H1 (cell line): ENCODE data around the gene IRGC. TPM values are rescaled to one million over a fixed set of nuclear protein-coding genes. Genes with fewer than 3 reads are reported as not detected.

Source experiments
- CTCF ChIA-PET: fragments of 300-600 bp; sonication (Branson Sonifier 250); formaldehyde crosslinking; loops from one replicate; lab custom pipeline; 2021; ENCODE audit not compliant: partially characterized antibody; lab: Charles Lee
- POLR2A ChIA-PET: fragments of 300-600 bp; sonication (Branson Sonifier 250); formaldehyde crosslinking; loops from one replicate; lab custom pipeline; 2021; ENCODE audit warnings: inconsistent platforms; ENCODE audit not compliant: partially characterized antibody; lab: Charles Lee
- DNase-seq, 2 experiments: peaks; one replicate each; pipeline versions ENCODE4 v3.0.0 to v3.0.0-alpha.2; 2010 to 2022; ENCODE audit warnings: low spot score in 2 of 2, low read depth in 1 of 2, mixed read lengths in 1 of 2
- FAIRE-seq: peaks from 2 replicates; lab custom pipeline; 2011; peaks lifted over from hg19 to GRCh38; lab: Jason Lieb, UNC
- H2AFZ ChIP-seq: 2 replicates; pipeline ENCODE4 v1.8.1; 2012; ENCODE audit warnings: low read length, inconsistent platforms
- H2AK5ac ChIP-seq: 2 replicates; pipeline ENCODE4 v1.6.1; 2013; ENCODE audit warnings: low read depth, low read length
- H2BK120ac ChIP-seq: replicated peaks from 2 replicates; pipeline ENCODE3; 2013; ENCODE audit warnings: low read depth, low read length, inconsistent platforms
- H2BK12ac ChIP-seq: 2 replicates; pipeline ENCODE4 v1.6.1; 2013; ENCODE audit warnings: low read depth, low read length
- H2BK15ac ChIP-seq: 2 replicates; pipeline ENCODE4 v1.6.1; 2013; ENCODE audit warnings: low read length
- H2BK20ac ChIP-seq: 2 replicates; pipeline ENCODE4 v1.6.1; 2013; ENCODE audit warnings: low read length
- H2BK5ac ChIP-seq: 2 replicates; pipeline ENCODE4 v1.6.1; 2013; ENCODE audit warnings: low read depth, low read length
- H3K14ac ChIP-seq: 2 replicates; pipeline ENCODE4 v1.6.1; 2013; ENCODE audit warnings: inconsistent platforms; ENCODE audit not compliant: insufficient read length
- H3K18ac ChIP-seq: 2 replicates; pipeline ENCODE4 v1.6.1; 2013; ENCODE audit warnings: low read length; ENCODE audit errors: extremely low read depth
- H3K23ac ChIP-seq: 2 replicates; pipeline ENCODE4 v1.6.1; 2013; ENCODE audit warnings: inconsistent platforms; ENCODE audit not compliant: insufficient read length
- H3K23me2 ChIP-seq: 2 replicates; pipeline ENCODE4 v1.6.1; 2013; ENCODE audit warnings: low read depth, low read length
- H3K27ac ChIP-seq: 2 replicates; pipeline ENCODE4 v1.6.1; 2011; ENCODE audit warnings: low read depth, low read length, inconsistent platforms
- H3K27me3 ChIP-seq, 4 experiments: replicated peaks in 1 of 4; 1 replicate in 1 of 4; 2 replicates in 3 of 4; pipeline versions ENCODE4 v1.6.1 to v1.8.1; 2011 to 2013; ENCODE audit warnings: low read length in 3 of 4, mild to moderate bottlenecking in 3 of 4, inconsistent platforms in 2 of 4, mixed read lengths in 2 of 4, moderate library complexity in 1 of 4; ENCODE audit not compliant: control insufficient read depth in 3 of 4, insufficient read depth in 3 of 4; ENCODE audit errors: extremely low read depth in 1 of 4
- H3K36me3 ChIP-seq, 4 experiments: 2 replicates each; pipeline versions ENCODE4 v1.6.1 to v1.8.1; 2011 to 2013; ENCODE audit warnings: mild to moderate bottlenecking in 4 of 4, low read length in 3 of 4, moderate library complexity in 2 of 4, control low read depth in 1 of 4, inconsistent platforms in 1 of 4; ENCODE audit not compliant: insufficient read depth in 4 of 4, control insufficient read depth in 2 of 4
- H3K4ac ChIP-seq: replicated peaks from 2 replicates; pipeline ENCODE3; 2013; ENCODE audit warnings: low read length, low read depth, mixed read lengths, inconsistent platforms; ENCODE audit not compliant: insufficient read length
- H3K4me1 ChIP-seq, 4 experiments: replicated peaks in 1 of 4; 1 replicate in 1 of 4; 2 replicates in 3 of 4; pipeline versions ENCODE4 v1.6.1 to v1.8.1; 2011 to 2013; ENCODE audit warnings: low read length in 3 of 4, inconsistent platforms in 2 of 4, mixed read lengths in 1 of 4; ENCODE audit not compliant: insufficient read depth in 4 of 4, control insufficient read depth in 3 of 4
- H3K4me2 ChIP-seq, 2 experiments: 2 replicates each; pipeline versions ENCODE4 v1.6.1 to v1.8.1; 2011 to 2013; ENCODE audit warnings: low read depth in 2 of 2, low read length in 2 of 2, control low read depth in 1 of 2, inconsistent platforms in 1 of 2, mild to moderate bottlenecking in 1 of 2; ENCODE audit not compliant: insufficient read depth in 1 of 2
- H3K4me3 ChIP-seq, 4 experiments: fragments of 200-600, 300-600 bp in 1 of 4; sonication (generic), shearing (Covaris generic), sonication (Bioruptor Twin) in 1 of 4; 2 replicates each; pipeline versions ENCODE4 v1.5.1 to v1.8.1; 2011 to 2016; ENCODE audit warnings: low read length in 4 of 4, low read depth in 3 of 4, control low read depth in 2 of 4, inconsistent platforms in 2 of 4, mild to moderate bottlenecking in 2 of 4, mixed read lengths in 1 of 4, moderate library complexity in 1 of 4; ENCODE audit not compliant: insufficient read depth in 2 of 4; ENCODE audit errors: extremely low read depth in 1 of 4
- H3K56ac ChIP-seq: replicated peaks from 2 replicates; pipeline ENCODE3; 2013; ENCODE audit warnings: low read depth, mild to moderate bottlenecking, mixed read lengths, low read length, inconsistent platforms; ENCODE audit not compliant: insufficient read length
- H3K79me1 ChIP-seq: 2 replicates; pipeline ENCODE4 v1.6.1; 2013; ENCODE audit warnings: low read depth, low read length, control low read depth
- H3K79me2 ChIP-seq, 2 experiments: 2 replicates each; pipeline versions ENCODE4 v1.6.1 to v1.8.1; 2012 to 2013; ENCODE audit warnings: low read length in 2 of 2, mild to moderate bottlenecking in 2 of 2, inconsistent platforms in 1 of 2; ENCODE audit not compliant: insufficient read depth in 2 of 2, control insufficient read depth in 1 of 2
- H3K9ac ChIP-seq, 4 experiments: replicated peaks in 1 of 4; 1 replicate in 1 of 4; 2 replicates in 3 of 4; pipeline versions ENCODE4 v1.6.1 to v1.8.1; 2011 to 2013; ENCODE audit warnings: low read depth in 3 of 4, low read length in 3 of 4, control low read depth in 2 of 4, mild to moderate bottlenecking in 2 of 4, moderate library complexity in 2 of 4, inconsistent platforms in 1 of 4; ENCODE audit errors: extremely low read depth in 1 of 4
- H3K9me3 ChIP-seq, 2 experiments: 2 replicates each; pipeline versions ENCODE4 v1.6.1 to v1.8.1; 2012 to 2013; ENCODE audit warnings: mild to moderate bottlenecking in 2 of 2, moderate library complexity in 2 of 2, control low read depth in 1 of 2, inconsistent platforms in 1 of 2, low read depth in 1 of 2, low read length in 1 of 2, mixed read lengths in 1 of 2; ENCODE audit not compliant: insufficient read depth in 2 of 2
- H4K20me1 ChIP-seq, 2 experiments: replicated peaks in 1 of 2; 2 replicates each; pipeline versions ENCODE3 to v1.8.1; 2011 to 2013; ENCODE audit warnings: inconsistent platforms in 2 of 2, low read length in 2 of 2, mild to moderate bottlenecking in 1 of 2; ENCODE audit not compliant: insufficient read depth in 2 of 2, control insufficient read depth in 1 of 2
- H4K5ac ChIP-seq: 2 replicates; pipeline ENCODE4 v1.6.1; 2013; ENCODE audit warnings: low read length, low read depth, mixed read lengths, inconsistent platforms; ENCODE audit not compliant: insufficient read length
- H4K8ac ChIP-seq: 2 replicates; pipeline ENCODE4 v1.8.0; 2013; ENCODE audit warnings: mild to moderate bottlenecking, moderate library complexity, low read length, inconsistent platforms; ENCODE audit not compliant: insufficient read depth; ENCODE audit errors: extremely low read depth
- H4K91ac ChIP-seq: replicated peaks from 2 replicates; pipeline ENCODE3; 2013; ENCODE audit warnings: low read length, mixed read lengths, inconsistent platforms; ENCODE audit not compliant: insufficient read length
- ASH2L ChIP-seq: fragments of 200-600, 300-600 bp; sonication (generic); IDR thresholded peaks from one replicate; pipeline ENCODE4 v1.7.1; 2017; ENCODE audit warnings: low read length
- TEAD4 ChIP-seq: IDR thresholded peaks from 2 replicates; pipeline ENCODE4 v1.6.1; 2012; ENCODE audit warnings: low read depth, low read length, inconsistent platforms, mixed read lengths
- WGBS, 2 experiments: shearing (Covaris generic) in 1 of 2; methylation state at CpG; one replicate each; pipeline versions ENCODE4 v1.1.6 to v1.1.7; 2013 to 2015; ENCODE audit warnings: low lambda C conversion rate in 2 of 2, mixed read lengths in 2 of 2, inconsistent platforms in 1 of 2, low coverage in 1 of 2, missing lambda C conversion rate in 1 of 2; ENCODE audit not compliant: insufficient replicate concordance in 2 of 2, insufficient coverage in 1 of 2, insufficient read length in 1 of 2; ENCODE audit errors: extremely low coverage in 1 of 2, missing lambda C conversion rate in 1 of 2; 5-methylcytosine and 5-hydroxymethylcytosine counted together
- polyA plus RNA-seq, 7 experiments: library from polyadenylated mRNA; depleted of rRNA in 3 of 7; stranded (reverse) in 5 of 7; unstranded in 2 of 7; fragments of >200 nt in 5 of 7; fragments of 200-250 nt in 2 of 7; gene quantifications; 1 replicate in 5 of 7; 2 replicates in 1 of 7; 4 replicates in 1 of 7; pipeline versions ENCODE4 v1.2.1 to v1.2.3, GENCODE V29; 2011 to 2013; ENCODE audit warnings: missing spikeins in 2 of 7, mixed read lengths in 2 of 7
- total RNA-seq: library from RNA; stranded (reverse); fragmentation: NEBNext Ultra II Directional; extraction: Animal tissue kit (Norgen Biotek cat#: 25700); gene quantifications from 2 replicates; pipeline ENCODE4 v1.2.1, GENCODE V29; 2021

IRGC gene
- total and polyA plus RNA-seq, 2 of the 8 experiments (the other 6 are each of a cell fraction or from before 2014, with no cell fraction given) = not detected

DNA sequence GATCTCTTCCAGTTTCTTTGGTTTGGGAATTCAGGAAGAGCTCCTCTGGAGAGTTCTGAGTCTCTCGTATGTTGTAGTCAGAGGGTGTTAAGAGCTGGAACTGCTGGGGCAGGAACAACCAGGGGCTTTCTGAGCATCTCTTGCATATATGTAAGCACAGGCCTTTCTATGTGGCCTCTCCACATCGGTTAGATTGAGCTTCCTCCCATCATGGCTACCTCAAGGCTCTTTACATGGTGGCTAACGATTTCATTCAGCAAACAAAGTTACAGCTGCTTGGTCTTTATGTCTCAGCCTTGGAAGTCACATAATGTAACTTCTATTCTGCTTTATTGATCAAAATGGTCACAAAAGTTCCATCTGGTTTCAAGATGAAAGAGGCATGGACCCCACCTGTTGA lies 25.4 kb upstream of the IRGC start:
- H3K56ac ChIP-seq = no peak overlapping the region
- H3K4me2 ChIP-seq = no peak overlapping the region
- no peak overlapping the region for H4K8ac ChIP-seq
- POLR2A ChIA-PET = no interaction called here
- H2BK12ac ChIP-seq = no peak overlapping the region
- DNase-seq = no peak
- no peak overlapping the region for H3K18ac ChIP-seq
- TF ChIP-seq TEAD4 (no peak), ASH2L (no peak)
- TF ChIP-seq, all 59 proteins: peak for 0
- Histone ChIP-seq H2BK20ac (no peak overlapping the region), H2BK120ac (no peak overlapping the region), H3K79me1 (no peaks in the 10 kb centered on the region), H3K4ac (no peak overlapping the region), H3K27ac (no peak overlapping the region), H3K9me3 (no peaks in the 10 kb centered on the region), H3K4me1 (peaks cover 0 to 2% (median 0%) of the 10 kb centered on the region in 4 experiments; a peak in 2 of 7 replicates), H4K5ac (no peak overlapping the region), H3K79me2 (no peaks in the 10 kb centered on the region), H4K91ac (no peak overlapping the region), H3K27me3 (no peaks in the 10 kb centered on the region; a peak in 1 of 7 replicates), H3K36me3 (no peaks in the 10 kb centered on the region), H3K23ac (no peak overlapping the region), H2AK5ac (no peak overlapping the region), H2BK5ac (no peak overlapping the region), H4K20me1 (no peaks in the 10 kb centered on the region), H3K23me2 (no peaks in the 10 kb centered on the region; the same call in 1 of the 2 replicates), H3K14ac (no peak overlapping the region), H2BK15ac (no peak overlapping the region), H3K4me3 (no peak overlapping the region), H3K9ac (no peak overlapping the region), H2AFZ (no peak overlapping the region)
- WGBS, 2 experiments = 77% methylated on average over 3 of the region's 3 CpGs; no CpG with 5 or more reads in 1 of the 2 experiments
- CTCF ChIA-PET = interaction anchor here (0.6 kb wide), 1 partner anchor 111 kb away, joined by 4 read pairs; no protein-coding TSS in a partner anchor
- no peak for FAIRE-seq
